ENCODE results near the gene CYP20A1. TPM values are rescaled to one million over a fixed set of nuclear protein-coding genes. Genes with fewer than 3 reads are reported as not detected.

The CYP20A1 gene
- total and polyA plus RNA-seq, 9 of the 15 experiments (the other 6 are each of a cell fraction or from before 2014, with no cell fraction given) = 10.3 to 31.7 (median 12.4) TPM

DNA sequence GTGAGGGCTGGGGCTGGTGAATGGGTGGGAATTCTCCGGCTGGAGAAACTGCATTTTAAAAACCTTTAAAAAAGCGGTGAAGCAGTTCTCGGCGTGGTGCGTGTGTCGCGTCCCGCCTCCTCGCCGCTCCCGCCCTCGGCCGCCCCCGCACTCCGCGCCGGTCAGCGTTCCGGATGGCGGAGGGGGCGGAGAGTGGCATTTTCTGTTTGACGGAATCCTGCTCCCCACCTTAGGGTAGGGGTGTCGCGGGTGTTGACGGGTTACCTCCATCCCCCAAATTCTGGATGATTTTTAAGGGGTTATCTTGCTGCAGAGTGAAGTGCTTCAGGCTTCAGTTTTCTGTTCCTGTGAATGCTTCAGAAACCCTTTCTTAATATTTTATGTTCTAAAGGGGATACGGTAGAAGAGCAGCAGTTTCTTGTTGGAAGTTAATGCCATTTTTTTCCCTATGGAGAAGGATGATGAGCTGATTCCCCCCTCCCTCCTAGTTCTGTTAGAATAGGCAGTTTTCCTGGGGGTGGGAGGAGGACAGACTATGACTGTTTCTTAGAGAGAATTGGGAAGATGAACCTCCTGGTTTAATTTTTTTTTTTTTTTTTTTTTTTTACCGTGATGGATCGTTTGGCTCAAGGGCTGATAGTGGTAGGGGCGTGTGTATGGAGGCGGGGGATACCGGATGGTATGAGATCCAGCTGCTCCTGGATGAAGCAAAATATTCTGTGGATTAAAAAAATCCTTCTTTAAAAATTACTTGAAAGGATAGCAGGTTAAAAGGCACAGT is 90.1 kb downstream of the CYP20A1 start (continued):
- TF ChIP-seq DLX4 (CRISPR knock-in tag; IDR thresholded peaks at IDR 0.05) = no peak
- no peak for TF ChIP-seq ZZZ3 (IDR thresholded peaks at IDR 0.05)
- TF ChIP-seq MXI1 (IDR thresholded peaks at IDR 0.05; ENCODE audit: low read depth, low read length) = no peak; the same call in 1 of the 2 replicates
- no peak for TF ChIP-seq ASH1L (IDR thresholded peaks at IDR 0.05; ENCODE audit: borderline replicate concordance, low read depth, partially characterized antibody)
- TF ChIP-seq TAF1 (IDR thresholded peaks at IDR 0.05; ENCODE audit: control insufficient read depth, extremely low read depth, insufficient read depth, low read length, severe bottlenecking) = peak; percentile 40
- no peak for TF ChIP-seq SMARCA4 (IDR thresholded peaks at IDR 0.05)
- TF ChIP-seq SMARCE1 (IDR thresholded peaks at IDR 0.05) = no peak
- no peak for TF ChIP-seq U2AF2 (optimal IDR thresholded peaks at IDR 0.05; ENCODE audit: low read depth, low read length)
- TF ChIP-seq RB1 (IDR thresholded peaks at IDR 0.05; ENCODE audit: low read depth) = peak; percentile 45; the same call in 1 of the 2 replicates
- TF ChIP-seq ATF2 (CRISPR knock-in tag; IDR thresholded peaks at IDR 0.05) = no peak
- no peak for TF ChIP-seq ZNF76 (CRISPR knock-in tag; IDR thresholded peaks at IDR 0.05; ENCODE audit: borderline replicate concordance)
- 0 out of 6 replicates have a peak, but pooled peaks of 1 of the 3 experiments have one; percentile 13 for TF ChIP-seq ZBTB11 (CRISPR knock-in tag; IDR thresholded peaks at IDR 0.05)
- TF ChIP-seq RBM22 (IDR thresholded peaks at IDR 0.05; ENCODE audit: low read depth, low read length, poor library complexity, severe bottlenecking) = no peak
- no peak for TF ChIP-seq SMARCA5 (IDR thresholded peaks at IDR 0.05)
- TF ChIP-seq ARID4B (CRISPR knock-in tag; IDR thresholded peaks at IDR 0.05) = no peak

Measured in K562 (cell line).